DMS114 treated with DMSO at 0.1 percent for 48 hours (cell line): ENCODE results near the gene SPACA4.
"Not testable (repeated sequence)": the region's sequence is repeated elsewhere in the genome, so short reads cannot be mapped to it uniquely, and the experiment has no call there.

Experiments used
- DNase-seq: peaks from one replicate; lab custom pipeline; 2025; ENCODE audit not compliant: unreplicated experiment; lab: John Stamatoyannopoulos, UW

The SPACA4 gene

DNA sequence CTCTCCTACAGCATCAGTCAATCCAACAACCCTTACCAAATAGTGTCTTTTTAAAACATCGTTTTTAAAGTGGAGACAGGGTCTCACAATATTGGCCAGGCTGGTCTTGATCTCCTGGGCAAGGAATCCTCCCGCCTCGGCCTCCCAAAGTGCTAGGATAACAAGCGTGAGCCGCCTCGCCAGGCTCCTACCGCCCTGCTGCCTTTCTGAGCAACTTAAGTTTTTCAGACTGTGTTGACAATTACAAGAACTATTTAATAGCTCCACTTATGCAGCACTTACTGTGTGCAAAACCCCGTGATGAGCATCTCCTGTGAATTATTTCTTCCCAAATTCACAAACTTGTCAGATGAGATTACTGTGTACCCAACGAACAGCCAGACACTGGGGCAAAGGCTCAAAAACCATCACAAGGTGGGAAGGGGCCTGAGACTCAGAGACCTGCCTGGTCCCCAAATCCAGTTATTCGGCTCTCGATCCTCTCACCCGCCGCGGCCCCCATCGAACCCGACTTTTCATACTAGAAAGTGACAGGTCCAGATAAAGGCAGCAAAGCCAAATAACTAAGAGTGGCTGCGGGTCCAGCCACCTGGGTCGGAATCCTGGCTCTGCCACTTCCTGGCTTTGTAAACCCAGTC is 11.9 kb downstream of the SPACA4 start:
- DNase-seq, result no peak

DNA sequence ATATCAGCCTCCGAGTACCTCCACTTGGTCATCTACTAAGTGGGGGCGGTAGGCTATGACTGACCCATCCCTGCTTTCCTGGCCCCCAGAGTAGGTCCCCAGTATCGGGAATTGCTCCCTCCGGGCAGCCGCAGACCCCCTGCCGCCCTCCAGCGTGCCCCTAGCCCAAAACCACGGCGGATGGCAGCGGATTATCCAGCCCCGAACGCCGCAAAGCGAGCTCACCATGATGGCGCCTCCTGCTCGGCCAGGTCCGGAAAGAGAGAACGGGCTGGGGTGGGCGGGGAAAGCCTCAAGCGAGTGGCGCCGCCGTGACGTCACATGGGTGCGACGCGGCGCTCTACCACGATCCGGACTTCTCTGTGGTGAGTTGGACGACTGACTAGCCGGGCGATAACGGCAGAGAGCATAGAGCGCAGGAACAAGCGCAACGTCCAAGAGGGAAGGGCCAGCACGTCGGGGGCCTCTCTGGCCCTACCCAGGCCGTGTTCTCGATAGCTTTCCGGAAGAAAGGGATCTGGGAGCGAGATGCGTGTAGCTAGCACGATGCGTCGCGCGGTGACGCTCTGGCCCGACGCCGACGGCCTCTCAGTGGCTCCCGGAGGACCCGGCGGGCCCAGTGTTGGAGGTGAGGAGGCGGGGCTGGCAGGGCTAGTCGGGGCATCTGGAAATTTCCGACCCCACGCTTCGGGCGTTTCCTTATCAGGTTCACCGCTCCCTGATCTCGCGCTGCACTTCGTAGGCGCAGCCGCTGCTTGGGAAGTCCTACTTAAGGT is 12.6 kb downstream of the SPACA4 start, which contains the start of the genes RPL18 and SPHK2:
Gene RPL18, minus strand, starts transcription at position 263 of the 776 bp plus-strand sequence. Its CDS starts 35 bp downstream, at position 228.
Gene SPHK2, plus strand, starts transcription at position 591 of the 776 bp plus-strand sequence. CDS start 1,009 bp downstream, outside the sequence.
- DNase-seq, result peak; percentile 93

DNA sequence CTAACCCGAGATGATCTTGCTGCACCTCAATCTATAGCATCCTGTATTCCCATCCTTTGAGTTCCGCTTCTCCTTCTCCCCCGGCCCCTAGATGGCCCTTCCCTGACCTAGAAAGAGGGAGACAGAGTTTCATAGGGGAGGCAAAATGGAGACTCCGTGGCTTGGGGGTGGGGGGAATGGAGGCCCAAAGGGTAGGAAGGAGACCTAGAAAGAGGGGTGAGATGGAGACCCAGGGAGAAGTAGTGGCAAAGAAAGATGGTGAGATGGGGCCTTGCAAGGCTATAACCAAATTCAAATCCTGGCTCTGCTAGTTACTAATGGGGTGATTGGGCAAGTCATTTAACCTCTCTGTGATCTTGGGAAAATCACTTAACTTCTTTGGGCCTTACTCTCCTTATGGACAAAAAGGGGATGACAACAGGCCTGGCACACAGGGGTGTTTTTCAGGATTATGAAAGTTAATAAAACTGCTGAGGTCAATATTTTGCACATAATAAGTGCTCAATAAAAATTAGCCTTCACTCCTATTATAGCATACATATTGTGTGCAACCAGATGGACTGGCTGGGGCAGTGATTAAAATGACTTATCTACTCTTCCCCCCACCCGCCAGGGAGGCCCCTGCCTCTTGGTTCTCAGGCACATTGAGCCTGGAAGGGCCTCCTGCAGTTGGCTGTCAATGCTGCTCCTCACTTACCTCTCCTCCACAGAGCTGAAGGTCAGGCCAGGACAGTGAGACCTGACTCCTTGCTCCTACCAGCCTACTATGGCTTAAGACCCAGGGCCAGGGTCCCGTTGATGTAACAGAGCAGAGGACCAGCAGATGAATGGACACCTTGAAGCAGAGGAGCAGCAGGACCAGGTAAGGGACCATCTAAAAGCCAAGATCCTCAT is 13.4 kb downstream of the SPACA4 start:
- DNase-seq, result no peak

DNA sequence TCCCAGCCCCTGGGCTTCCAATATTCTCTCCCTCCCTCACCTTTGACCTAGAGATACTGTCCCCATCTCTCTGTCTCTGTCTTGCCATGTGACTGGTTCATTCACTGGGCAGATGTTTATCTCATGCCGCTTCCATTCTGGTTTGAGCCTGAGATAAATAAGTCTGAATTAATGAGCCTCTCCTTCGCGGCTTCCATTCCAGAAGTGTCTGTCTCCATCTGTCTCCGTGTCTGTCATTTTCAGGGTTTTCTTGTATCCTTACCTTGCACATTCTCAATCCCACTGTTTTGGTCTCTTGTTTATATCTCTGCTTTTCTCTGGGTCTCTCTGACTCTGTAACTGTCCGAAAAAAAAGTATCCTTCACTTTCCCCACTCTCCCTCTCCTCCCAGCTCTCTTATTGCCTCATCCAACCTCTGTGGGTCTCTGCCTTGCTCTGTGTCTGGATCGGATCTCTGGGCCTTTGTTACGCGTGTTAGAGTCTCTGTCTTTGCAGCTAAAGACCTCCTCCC is 17.1 kb downstream of the SPACA4 start:
- no peak for DNase-seq

DNA sequence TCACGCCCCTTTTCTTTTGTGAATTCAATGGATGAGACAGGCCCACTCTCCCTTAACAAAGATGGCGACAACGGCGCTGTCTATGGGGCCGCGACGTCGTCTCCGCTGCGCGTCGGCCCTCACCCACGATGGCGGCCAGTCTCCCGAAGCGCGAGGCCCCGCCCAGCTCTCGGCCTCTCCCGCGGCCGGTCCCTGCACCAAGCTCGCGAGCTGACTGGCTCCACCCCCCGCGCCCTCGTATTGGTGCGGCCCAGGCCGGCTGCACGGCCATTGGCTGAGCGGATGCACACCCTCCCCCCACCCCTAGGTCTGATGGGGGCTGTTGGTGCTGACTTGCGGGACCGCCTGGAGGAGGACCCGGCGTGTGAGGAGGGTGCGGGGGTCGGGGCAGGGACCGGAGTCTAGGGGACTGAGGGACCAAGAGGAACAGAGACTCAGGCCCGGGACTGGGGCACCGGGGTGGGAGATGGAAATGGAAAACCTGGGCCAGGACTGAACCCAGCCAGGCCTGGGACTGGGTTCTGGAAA is 17.6 kb downstream of the SPACA4 start:
- DNase-seq, result peak; percentile 83

DNA sequence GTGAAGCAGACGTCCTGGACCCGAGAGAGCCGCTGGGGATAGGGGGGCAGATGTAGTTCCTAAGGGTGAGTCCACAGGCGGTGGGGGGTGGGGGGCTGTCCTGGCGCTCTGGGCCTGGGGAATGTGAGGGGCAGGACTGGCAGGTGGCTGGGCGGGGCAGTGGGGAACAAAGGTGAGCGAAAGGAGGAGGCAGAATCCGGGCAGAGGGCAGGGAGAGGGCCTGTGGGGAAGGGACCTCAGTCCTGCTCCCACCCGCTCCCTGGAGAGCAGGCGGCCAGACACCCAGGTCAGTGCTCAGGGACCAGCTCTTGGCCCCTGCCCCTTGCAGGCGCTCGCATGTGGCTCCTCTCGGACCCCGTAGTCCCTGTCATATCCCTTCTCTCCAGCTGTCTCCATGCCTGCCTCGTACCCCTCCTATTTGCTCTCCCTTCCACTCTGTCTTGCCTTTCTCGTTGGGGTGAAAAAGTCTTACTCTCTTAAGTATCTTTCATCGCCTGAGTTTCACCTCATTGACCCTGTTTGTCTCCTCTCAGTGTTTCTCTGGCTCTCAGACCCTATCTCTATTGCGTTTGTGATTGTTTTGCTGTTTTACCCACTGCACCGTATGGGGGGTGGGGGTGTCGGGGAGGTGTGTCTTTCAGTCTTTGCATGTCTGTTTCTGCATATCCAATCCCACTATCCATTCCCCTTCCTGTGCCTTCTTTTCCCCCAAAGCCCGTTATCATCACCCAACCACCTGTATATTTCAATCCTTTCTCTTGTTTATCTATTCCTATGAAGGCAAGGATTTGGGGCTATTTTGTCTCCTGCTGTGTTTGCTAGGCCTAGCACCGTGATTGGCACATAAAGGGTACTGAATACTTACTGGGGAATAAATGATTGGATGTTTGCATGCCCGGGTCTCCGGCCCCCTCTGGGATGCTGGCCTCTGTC is 18.5 kb downstream of the SPACA4 start:
- DNase-seq, result no peak

DNA sequence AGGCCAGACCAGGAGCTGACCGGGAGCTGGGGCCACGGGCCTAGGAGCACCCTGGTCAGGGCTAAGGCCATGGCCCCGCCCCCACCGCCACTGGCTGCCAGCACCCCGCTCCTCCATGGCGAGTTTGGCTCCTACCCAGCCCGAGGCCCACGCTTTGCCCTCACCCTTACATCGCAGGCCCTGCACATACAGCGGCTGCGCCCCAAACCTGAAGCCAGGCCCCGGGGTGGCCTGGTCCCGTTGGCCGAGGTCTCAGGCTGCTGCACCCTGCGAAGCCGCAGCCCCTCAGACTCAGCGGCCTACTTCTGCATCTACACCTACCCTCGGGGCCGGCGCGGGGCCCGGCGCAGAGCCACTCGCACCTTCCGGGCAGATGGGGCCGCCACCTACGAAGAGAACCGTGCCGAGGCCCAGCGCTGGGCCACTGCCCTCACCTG is 19.4 kb downstream of the SPACA4 start:
- no peak for DNase-seq

DNA sequence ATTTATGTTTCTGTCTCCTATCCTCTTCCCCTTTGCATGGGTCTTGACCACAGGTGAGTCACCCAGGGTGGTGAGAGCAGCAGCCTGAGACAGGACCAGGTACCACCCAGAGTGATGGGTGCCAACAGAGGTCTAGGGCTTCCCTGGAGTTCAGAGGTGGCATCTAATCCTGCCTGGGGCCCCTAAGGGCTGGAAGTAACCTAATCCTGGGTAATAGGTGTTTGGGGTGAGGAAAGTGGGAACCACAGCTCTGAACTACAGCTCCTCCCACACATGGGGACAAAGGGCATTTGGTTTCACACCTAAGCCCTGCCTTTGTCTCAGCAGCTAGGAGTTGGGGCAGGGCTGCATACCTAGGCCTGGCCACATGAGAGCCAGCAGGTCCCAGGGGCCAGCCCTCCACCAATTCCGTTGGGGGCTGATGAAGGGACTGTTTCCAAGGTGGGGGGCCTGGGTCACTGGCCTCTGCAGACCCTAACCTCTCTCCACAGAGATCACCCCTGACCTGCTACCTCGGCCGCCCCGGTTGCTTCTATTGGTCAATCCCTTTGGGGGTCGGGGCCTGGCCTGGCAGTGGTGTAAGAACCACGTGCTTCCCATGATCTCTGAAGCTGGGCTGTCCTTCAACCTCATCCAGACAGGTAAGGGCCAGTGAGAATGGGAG is 20.8 kb downstream of the SPACA4 start:
- DNase-seq, result no peak

DNA sequence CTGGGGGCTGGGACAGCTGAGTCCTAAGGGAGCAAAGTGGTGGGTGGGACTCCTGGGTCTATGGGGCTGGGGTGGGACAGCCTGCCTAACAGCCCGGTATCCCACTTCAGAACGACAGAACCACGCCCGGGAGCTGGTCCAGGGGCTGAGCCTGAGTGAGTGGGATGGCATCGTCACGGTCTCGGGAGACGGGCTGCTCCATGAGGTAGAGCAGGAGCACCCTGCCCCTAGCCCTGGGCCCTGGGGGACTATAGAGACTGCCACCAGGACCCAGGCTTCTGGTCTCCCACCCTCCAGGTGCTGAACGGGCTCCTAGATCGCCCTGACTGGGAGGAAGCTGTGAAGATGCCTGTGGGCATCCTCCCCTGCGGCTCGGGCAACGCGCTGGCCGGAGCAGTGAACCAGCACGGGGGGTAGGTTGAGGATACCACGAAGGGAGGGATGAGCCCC is 21.3 kb downstream of the SPACA4 start:
- DNase-seq, result no peak

DNA sequence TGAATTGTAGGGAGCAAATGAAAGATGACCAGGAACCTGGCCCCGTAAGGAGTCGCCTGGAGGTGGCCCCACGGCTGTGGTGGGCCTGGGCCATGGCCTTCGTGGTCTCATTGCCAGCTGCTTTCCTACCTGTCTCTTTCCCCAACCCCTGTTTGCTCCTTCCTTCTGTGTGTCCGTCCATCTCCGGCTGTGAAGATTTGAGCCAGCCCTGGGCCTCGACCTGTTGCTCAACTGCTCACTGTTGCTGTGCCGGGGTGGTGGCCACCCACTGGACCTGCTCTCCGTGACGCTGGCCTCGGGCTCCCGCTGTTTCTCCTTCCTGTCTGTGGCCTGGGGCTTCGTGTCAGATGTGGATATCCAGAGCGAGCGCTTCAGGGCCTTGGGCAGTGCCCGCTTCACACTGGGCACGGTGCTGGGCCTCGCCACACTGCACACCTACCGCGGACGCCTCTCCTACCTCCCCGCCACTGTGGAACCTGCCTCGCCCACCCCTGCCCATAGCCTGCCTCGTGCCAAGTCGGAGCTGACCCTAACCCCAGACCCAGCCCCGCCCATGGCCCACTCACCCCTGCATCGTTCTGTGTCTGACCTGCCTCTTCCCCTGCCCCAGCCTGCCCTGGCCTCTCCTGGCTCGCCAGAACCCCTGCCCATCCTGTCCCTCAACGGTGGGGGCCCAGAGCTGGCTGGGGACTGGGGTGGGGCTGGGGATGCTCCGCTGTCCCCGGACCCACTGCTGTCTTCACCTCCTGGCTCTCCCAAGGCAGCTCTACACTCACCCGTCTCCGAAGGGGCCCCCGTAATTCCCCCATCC is 22.1 kb downstream of the SPACA4 start:
- no peak for DNase-seq

DNA sequence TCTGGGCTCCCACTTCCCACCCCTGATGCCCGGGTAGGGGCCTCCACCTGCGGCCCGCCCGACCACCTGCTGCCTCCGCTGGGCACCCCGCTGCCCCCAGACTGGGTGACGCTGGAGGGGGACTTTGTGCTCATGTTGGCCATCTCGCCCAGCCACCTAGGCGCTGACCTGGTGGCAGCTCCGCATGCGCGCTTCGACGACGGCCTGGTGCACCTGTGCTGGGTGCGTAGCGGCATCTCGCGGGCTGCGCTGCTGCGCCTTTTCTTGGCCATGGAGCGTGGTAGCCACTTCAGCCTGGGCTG is 22.7 kb downstream of the SPACA4 start:
- no peak for DNase-seq

DNA sequence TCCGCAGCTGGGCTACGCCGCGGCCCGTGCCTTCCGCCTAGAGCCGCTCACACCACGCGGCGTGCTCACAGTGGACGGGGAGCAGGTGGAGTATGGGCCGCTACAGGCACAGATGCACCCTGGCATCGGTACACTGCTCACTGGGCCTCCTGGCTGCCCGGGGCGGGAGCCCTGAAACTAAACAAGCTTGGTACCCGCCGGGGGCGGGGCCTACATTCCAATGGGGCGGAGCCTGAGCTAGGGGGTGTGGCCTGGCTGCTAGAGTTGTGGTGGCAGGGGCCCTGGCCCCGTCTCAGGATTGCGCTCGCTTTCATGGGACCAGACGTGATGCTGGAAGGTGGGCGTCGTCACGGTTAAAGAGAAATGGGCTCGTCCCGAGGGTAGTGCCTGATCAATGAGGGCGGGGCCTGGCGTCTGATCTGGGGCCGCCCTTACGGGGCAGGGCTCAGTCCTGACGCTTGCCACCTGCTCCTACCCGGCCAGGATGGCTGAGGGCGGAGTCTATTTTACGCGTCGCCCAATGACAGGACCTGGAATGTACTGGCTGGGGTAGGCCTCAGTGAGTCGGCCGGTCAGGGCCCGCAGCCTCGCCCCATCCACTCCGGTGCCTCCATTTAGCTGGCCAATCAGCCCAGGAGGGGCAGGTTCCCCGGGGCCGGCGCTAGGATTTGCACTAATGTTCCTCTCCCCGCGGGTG is 23.2 kb downstream of the SPACA4 start:
- no peak for DNase-seq

DNA sequence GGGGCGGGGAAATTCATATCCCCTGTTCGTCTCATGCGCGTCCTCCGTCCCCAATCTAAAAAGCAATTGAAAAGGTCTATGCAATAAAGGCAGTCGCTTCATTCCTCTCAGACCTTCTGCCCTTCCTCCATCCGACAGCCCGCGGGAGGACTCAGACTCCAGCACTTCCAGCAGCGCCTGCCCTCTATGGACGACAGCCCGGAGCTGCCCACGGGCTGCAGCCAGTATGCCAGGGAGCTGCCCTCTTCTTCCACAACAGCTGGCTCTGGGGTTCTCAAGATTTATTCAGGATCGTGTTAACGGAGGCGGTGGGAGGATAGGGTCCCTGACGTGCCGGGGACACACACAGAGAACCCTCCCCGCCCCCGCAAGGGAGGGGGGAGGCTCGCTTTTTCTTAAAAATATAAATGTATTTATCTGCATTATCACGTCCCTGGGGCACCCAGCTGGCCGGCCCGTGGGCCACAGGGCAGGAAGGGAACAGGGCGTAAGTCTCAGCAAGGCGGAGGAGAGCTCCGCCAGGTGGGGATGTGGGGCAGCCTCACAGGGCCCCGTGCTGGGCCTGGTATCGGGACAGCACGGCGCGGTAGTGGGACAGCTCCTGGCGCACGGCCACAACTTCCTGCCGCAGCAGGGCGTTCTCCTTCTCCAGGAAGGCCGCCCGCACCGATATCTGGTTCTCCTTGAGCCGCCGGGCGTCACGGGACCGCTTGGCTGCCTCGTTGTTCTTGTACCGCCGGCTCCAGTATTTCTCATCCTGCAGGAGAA is 23.9 kb downstream of the SPACA4 start:
- no peak for DNase-seq

DNA sequence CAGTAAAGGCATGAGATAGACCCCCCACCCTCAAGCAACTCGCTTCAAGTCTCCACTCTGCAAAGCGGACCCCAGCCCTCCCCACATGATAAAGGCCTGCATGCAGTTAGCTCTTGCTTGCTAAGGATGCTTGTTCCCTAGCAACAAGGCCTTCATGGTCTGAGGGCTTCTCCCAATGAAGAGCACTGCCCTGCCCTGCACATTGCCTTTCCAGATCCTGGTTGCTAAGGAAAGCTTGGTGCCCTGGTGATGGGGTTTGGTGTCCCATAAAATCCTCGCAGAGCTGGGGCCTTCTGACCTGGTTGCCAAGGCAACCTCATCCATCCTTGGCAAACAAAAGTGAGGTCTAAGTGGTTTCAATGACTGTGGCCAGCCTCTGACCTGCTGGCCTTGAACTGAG is 24.7 kb downstream of the SPACA4 start:
- no peak for DNase-seq

DNA sequence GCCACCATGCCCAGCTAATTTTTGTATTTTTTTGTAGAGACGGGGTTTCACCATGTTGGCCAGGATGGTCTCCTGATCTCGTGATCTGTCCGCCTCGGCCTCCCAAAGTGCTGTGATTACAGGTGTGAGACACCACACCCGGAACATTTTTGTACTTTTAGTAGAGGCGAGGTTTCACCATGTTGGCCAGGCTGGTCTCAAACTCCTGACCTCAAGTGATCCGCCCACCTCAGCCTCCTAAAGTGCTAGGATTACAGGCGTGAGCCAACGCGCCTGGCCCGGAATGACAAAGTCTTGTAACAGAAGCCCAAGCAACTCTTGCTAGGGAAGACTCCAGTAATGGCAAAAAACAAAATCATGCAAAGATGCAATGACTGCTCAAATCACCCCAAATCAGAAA is 25.7 kb downstream of the SPACA4 start:
- DNase-seq, result not testable (repeated sequence)

DNA sequence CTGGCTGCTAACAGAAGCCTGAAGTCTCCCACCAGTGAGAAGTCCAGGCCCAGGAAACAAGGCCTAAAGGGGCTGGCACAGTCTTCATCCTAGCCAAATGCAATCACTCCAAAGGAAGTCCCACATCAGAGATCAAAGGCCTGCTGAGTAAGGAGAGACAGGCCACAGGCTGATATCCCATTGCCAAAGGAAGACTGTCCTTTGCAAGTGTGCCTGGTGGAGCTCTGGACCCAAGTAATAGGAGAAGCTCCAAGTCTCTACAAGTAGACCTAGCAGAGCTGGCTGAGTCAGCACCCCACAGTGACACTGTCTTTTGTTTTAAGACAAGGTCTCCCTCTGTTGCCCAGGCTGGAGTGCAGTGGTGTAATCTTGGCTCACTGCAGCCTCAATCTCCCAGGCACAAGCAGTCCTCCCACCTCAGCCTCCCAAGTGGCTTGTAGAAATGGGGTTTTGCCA is 26.2 kb downstream of the SPACA4 start:
- DNase-seq, result no peak
